A673 (cell line): Measurements from ENCODE around the gene CPE. TPM values are rescaled to one million over a fixed set of nuclear protein-coding genes. Genes with fewer than 3 reads are reported as not detected.

ENCODE experiments used
- BruUV-seq: library from RNA; stranded (reverse); fragments of 400-500 nt; replicated peaks from 2 replicates; lab custom pipeline; 2021; lab: Mats Ljungman, UMichigan
- CTCF ChIA-PET: fragments of 300-600 bp; sonication (Branson Sonifier 250); formaldehyde crosslinking; loops from one replicate; lab custom pipeline; 2022; ENCODE audit warnings: antibody characterized with exemption; lab: Charles Lee
- POLR2A ChIA-PET: fragments of 300-600 bp; sonication (Branson Sonifier 250); formaldehyde crosslinking; loops from one replicate; lab custom pipeline; 2022; ENCODE audit warnings: antibody characterized with exemption; ENCODE audit not compliant: low non-redundant PET; lab: Charles Lee
- DNase-seq: peaks from one replicate; pipeline ENCODE4 v3.0.0-alpha.2; 2015; ENCODE audit warnings: low spot score
- H3K27ac ChIP-seq: fragments of 200-600 bp; sonication (generic); 2 replicates; pipeline ENCODE4 v1.5.1; 2016; ENCODE audit warnings: mixed run types, low read depth, mild to moderate bottlenecking, mixed read lengths, antibody characterized with exemption, low read length; ENCODE audit not compliant: poor library complexity, severe bottlenecking
- H3K27me3 ChIP-seq: fragments of 200-600 bp; sonication (generic); replicated peaks from 2 replicates; pipeline ENCODE4 v1.6.1; 2017; ENCODE audit warnings: mixed run types, low read depth, mild to moderate bottlenecking, mixed read lengths, antibody characterized with exemption, low read length; ENCODE audit not compliant: insufficient read depth, poor library complexity
- H3K36me3 ChIP-seq: fragments of 200-600 bp; sonication (generic); 2 replicates; pipeline ENCODE4 v1.6.1; 2016; ENCODE audit warnings: mixed run types, mild to moderate bottlenecking, mixed read lengths, antibody characterized with exemption, low read length; ENCODE audit not compliant: insufficient read depth, poor library complexity, severe bottlenecking
- H3K4me1 ChIP-seq: fragments of 200-600 bp; sonication (generic); 2 replicates; pipeline ENCODE4 v1.6.1; 2017; ENCODE audit warnings: mixed run types, mild to moderate bottlenecking, mixed read lengths, antibody characterized with exemption, low read length; ENCODE audit not compliant: insufficient read depth, poor library complexity, severe bottlenecking
- H3K4me3 ChIP-seq: fragments of 200-600 bp; sonication (generic); 2 replicates; pipeline ENCODE4 v1.5.1; 2016; ENCODE audit warnings: low read depth, mixed run types, mild to moderate bottlenecking, mixed read lengths, low read length; ENCODE audit not compliant: poor library complexity, severe bottlenecking
- H3K9me3 ChIP-seq: fragments of 200-600 bp; sonication (generic); 2 replicates; pipeline ENCODE4 v1.6.1; 2016; ENCODE audit warnings: mixed run types, low read depth, mild to moderate bottlenecking, mixed read lengths, antibody characterized with exemption, low read length; ENCODE audit not compliant: poor library complexity, severe bottlenecking
- CTCF ChIP-seq: fragments of 300-800, 200-600 bp; sonication (generic); conservative IDR thresholded peaks from 2 replicates; pipeline ENCODE4 v1.5.1; 2017; ENCODE audit warnings: low read depth, mild to moderate bottlenecking, antibody characterized with exemption, low read length, moderate library complexity, mixed read lengths
- EZH2 ChIP-seq: fragments of 200-600 bp; sonication (generic); IDR thresholded peaks from 2 replicates; pipeline ENCODE4 v1.6.1; 2017; ENCODE audit warnings: borderline replicate concordance, low read depth, mild to moderate bottlenecking, mixed read lengths, antibody characterized with exemption, low read length; ENCODE audit not compliant: poor library complexity, severe bottlenecking
- intact Hi-C: fragments of 100-400 bp; cut with micrococcal nuclease; formaldehyde crosslinking; loops from one replicate; pipeline ENCODE4 v1.10.0; 2022; ENCODE audit not compliant: unreplicated experiment
- total RNA-seq: library from RNA; stranded (reverse); gene quantifications from 2 replicates; pipeline ENCODE4 v1.2.3, GENCODE V29; 2021

The CPE gene
- total RNA-seq, 1 experiment from 2014 or later: 27.2 TPM

- intact Hi-C loops: no loop called here
- Histone ChIP-seq H3K4me1 (peaks cover 7% of the 10 kb centered on the region), H3K27me3 (no peaks in the 10 kb centered on the region), H3K36me3 (no peaks in the 10 kb centered on the region), H3K4me3 (no peak overlapping the region), H3K9me3 (peaks cover 6% of the 10 kb centered on the region), H3K27ac (no peak overlapping the region)
- TF ChIP-seq CTCF (no peak), EZH2 (no peak)
- no peak for DNase-seq
- CTCF ChIA-PET: no interaction called here
- POLR2A ChIA-PET: no interaction called here
- BruUV-seq: no TSS peak
Measured at GRCh38 chr4:165433529-165433928, 54.7 kb downstream of the CPE start.

GRCh38 chr4:165437691-165438090 is 58.9 kb downstream of the CPE start:
- BruUV-seq: no TSS peak
- ChIA-PET CTCF (no interaction called here), POLR2A (no interaction called here)
- intact Hi-C loops: no loop called here
- Histone ChIP-seq H3K9me3 (no peaks in the 10 kb centered on the region), H3K4me3 (no peak overlapping the region), H3K4me1 (peaks cover 31% of the 10 kb centered on the region), H3K36me3 (no peaks in the 10 kb centered on the region), H3K27ac (no peak overlapping the region), H3K27me3 (no peaks in the 10 kb centered on the region)
- TF ChIP-seq CTCF (no peak), EZH2 (no peak)
- DNase-seq: no peak

GRCh38 chr4:165439344-165439743 is 60.5 kb downstream of the CPE start:
- H3K4me3 ChIP-seq: no peak overlapping the region
- TF ChIP-seq EZH2 (no peak), CTCF (no peak)
- BruUV-seq: no TSS peak
- peaks cover 31% of the 10 kb centered on the region for H3K4me1 ChIP-seq
- H3K9me3 ChIP-seq: no peaks in the 10 kb centered on the region
- no peaks in the 10 kb centered on the region for H3K36me3 ChIP-seq
- H3K27ac ChIP-seq: no peak overlapping the region
- POLR2A ChIA-PET: no interaction called here
- CTCF ChIA-PET: no interaction called here
- H3K27me3 ChIP-seq: no peaks in the 10 kb centered on the region
- peak; percentile 52 for DNase-seq
- intact Hi-C loops: no loop called here
